Activated naive CD4-positive, alpha-beta T cell (primary cell): ENCODE data around the gene KRT83.

ENCODE experiments used
- DNase-seq, 4 experiments: peaks; one replicate each; lab custom pipeline; 2025; lab: John Stamatoyannopoulos, UW

The KRT83 gene

GRCh38 chr12:52320784-52321400 is at the start of gene KRT83:
Gene KRT83 (minus strand): TSS chr12:52321398. CDS start chr12:52321335, 63 bp downstream.
- no peak for DNase-seq

- DNase-seq = no peak
Observed at GRCh38 chr12:52369809-52370208, 48.6 kb upstream of the KRT83 start.

GRCh38 chr12:52369211-52369610 is 48.0 kb upstream of the KRT83 start:
- DNase-seq = no peak

- no peak for DNase-seq
Observed at GRCh38 chr12:52368508-52368907, 47.3 kb upstream of the KRT83 start.

GRCh38 chr12:52367876-52368275 is 46.7 kb upstream of the KRT83 start:
- DNase-seq = no peak

- no peak for DNase-seq
Observed at GRCh38 chr12:52366738-52367485, 45.7 kb upstream of the KRT83 start, which contains the start of gene KRT85. Gene KRT85 (minus strand): TSS chr12:52367481. CDS start chr12:52367405, 76 bp downstream.

- DNase-seq = no peak
Observed at GRCh38 chr12:52364901-52365489, 43.8 kb upstream of the KRT83 start.

- DNase-seq = no peak
Observed at GRCh38 chr12:52364061-52364460, 42.9 kb upstream of the KRT83 start.

GRCh38 chr12:52363111-52363679 is 42.0 kb upstream of the KRT83 start:
- DNase-seq = no peak

GRCh38 chr12:52362118-52362726 is 41.0 kb upstream of the KRT83 start:
- DNase-seq = no peak

- DNase-seq = no peak
Observed at GRCh38 chr12:52361553-52361952, 40.4 kb upstream of the KRT83 start.

GRCh38 chr12:52360663-52361271 is 39.6 kb upstream of the KRT83 start:
- no peak for DNase-seq

GRCh38 chr12:52360106-52360662 is 39.0 kb upstream of the KRT83 start:
- no peak for DNase-seq

GRCh38 chr12:52359621-52360061 is 38.4 kb upstream of the KRT83 start:
- no peak for DNase-seq

- DNase-seq = no peak
Observed at GRCh38 chr12:52358575-52359350, 37.6 kb upstream of the KRT83 start.

- no peak for DNase-seq
Observed at GRCh38 chr12:52356762-52357580, 35.8 kb upstream of the KRT83 start.

- no peak for DNase-seq
Observed at GRCh38 chr12:52356031-52356761, 35.0 kb upstream of the KRT83 start.

- no peak for DNase-seq
Observed at GRCh38 chr12:52355176-52355575, 34.0 kb upstream of the KRT83 start.

GRCh38 chr12:52354200-52354599 is 33.0 kb upstream of the KRT83 start:
- no peak for DNase-seq
